Liver (tissue), 9 donors: Measurements from ENCODE around the gene UBE2D2. TPM values are rescaled to one million over a fixed set of nuclear protein-coding genes. Genes with fewer than 3 reads are reported as not detected.
A peak's percentile ranks its signal among the peaks of the same experiment; 100 is the strongest.

Experiments used
- DNase-seq: peaks from one replicate; pipeline ENCODE4 v3.0.0-alpha.2; 2017; ENCODE audit warnings: low spot score
- H3K27ac ChIP-seq, 2 donors: one replicate each; pipeline ENCODE4 v1.7.0; 2013; ENCODE audit warnings: inconsistent platforms in 2 of 2, low read length in 2 of 2, control low read depth in 1 of 2, low read depth in 1 of 2, mild to moderate bottlenecking in 1 of 2
- H3K27me3 ChIP-seq, 4 donors: one replicate each; pipeline versions ENCODE4 v1.6.1 to v1.7.0; 2013; ENCODE audit warnings: low read length in 3 of 4, inconsistent platforms in 1 of 4, mild to moderate bottlenecking in 1 of 4, moderate library complexity in 1 of 4; ENCODE audit not compliant: control insufficient read depth in 4 of 4, insufficient read depth in 4 of 4
- H3K36me3 ChIP-seq, 4 donors: one replicate each; pipeline versions ENCODE4 v1.6.1 to v1.7.0; 2013; ENCODE audit warnings: low read length in 3 of 4, mild to moderate bottlenecking in 3 of 4, low read depth in 1 of 4, moderate library complexity in 1 of 4; ENCODE audit not compliant: control insufficient read depth in 4 of 4, insufficient read depth in 3 of 4
- H3K4me1 ChIP-seq, 4 donors: one replicate each; pipeline versions ENCODE4 v1.6.1 to v1.7.0; 2013; ENCODE audit warnings: low read length in 3 of 4, mild to moderate bottlenecking in 3 of 4, moderate library complexity in 1 of 4; ENCODE audit not compliant: control insufficient read depth in 4 of 4, insufficient read depth in 4 of 4
- H3K4me3 ChIP-seq, 3 donors: one replicate each; pipeline versions ENCODE4 v1.6.1 to v1.7.0; 2013; ENCODE audit warnings: low read length in 3 of 3, control low read depth in 1 of 3, low read depth in 1 of 3, mild to moderate bottlenecking in 1 of 3
- H3K9ac ChIP-seq, 2 donors: one replicate each; pipeline ENCODE4 v1.7.0; 2013; ENCODE audit warnings: low read length in 2 of 2, mild to moderate bottlenecking in 2 of 2, moderate library complexity in 2 of 2, control low read depth in 1 of 2, low read depth in 1 of 2
- H3K9me3 ChIP-seq, 4 donors: one replicate each; pipeline versions ENCODE4 v1.6.1 to v1.7.0; 2013; ENCODE audit warnings: low read length in 3 of 4; ENCODE audit not compliant: control insufficient read depth in 4 of 4
- ATF3 ChIP-seq: IDR thresholded peaks from 2 replicates; pipeline ENCODE4 v1.6.1; 2016; ENCODE audit warnings: antibody characterized with exemption
- CTCF ChIP-seq: fragments of 150-350 bp; IDR thresholded peaks from 2 replicates; pipeline ENCODE4 v1.5.1; 2017; ENCODE audit warnings: improper control_type of control experiment, low read depth, low read length; ENCODE audit not compliant: missing input control
- EGR1 ChIP-seq, 2 donors: IDR thresholded peaks; 2 replicates each; pipeline ENCODE4 v1.6.1; 2016 to 2018; ENCODE audit warnings: antibody characterized with exemption in 2 of 2, low read depth in 2 of 2
- FOXA1 ChIP-seq: IDR thresholded peaks from 2 replicates; pipeline ENCODE4 v1.6.1; 2016; ENCODE audit warnings: antibody characterized with exemption
- FOXA2 ChIP-seq: IDR thresholded peaks from 2 replicates; pipeline ENCODE4 v1.6.1; 2016; ENCODE audit warnings: antibody characterized with exemption
- HNF4A ChIP-seq, 2 donors: conservative IDR thresholded peaks; 2 replicates each; pipeline ENCODE4 v1.6.1; 2016; ENCODE audit warnings: antibody characterized with exemption in 2 of 2, mild to moderate bottlenecking in 2 of 2
- HNF4G ChIP-seq: IDR thresholded peaks from 2 replicates; pipeline ENCODE4 v1.6.1; 2016; ENCODE audit warnings: antibody characterized with exemption
- JUND ChIP-seq, 2 donors: IDR thresholded peaks; 2 replicates each; pipeline ENCODE4 v1.6.1; 2016; ENCODE audit warnings: antibody characterized with exemption in 2 of 2
- MAX ChIP-seq: IDR thresholded peaks from 2 replicates; pipeline ENCODE4 v1.6.1; 2016; ENCODE audit warnings: antibody characterized with exemption
- NR2F2 ChIP-seq: IDR thresholded peaks from 2 replicates; pipeline ENCODE4 v1.6.1; 2016; ENCODE audit warnings: antibody characterized with exemption
- RAD21 ChIP-seq, 2 donors: IDR thresholded peaks; 2 replicates each; pipeline ENCODE4 v1.6.1; 2016; ENCODE audit warnings: antibody characterized with exemption in 2 of 2, mild to moderate bottlenecking in 2 of 2
- REST ChIP-seq: IDR thresholded peaks from 2 replicates; pipeline ENCODE4 v1.6.1; 2016; ENCODE audit warnings: antibody characterized with exemption, mild to moderate bottlenecking
- RXRA ChIP-seq, 2 donors: IDR thresholded peaks; 2 replicates each; pipeline ENCODE4 v1.6.1; 2017 to 2018; ENCODE audit warnings: antibody characterized with exemption in 2 of 2, mild to moderate bottlenecking in 1 of 2
- SP1 ChIP-seq: IDR thresholded peaks from 2 replicates; pipeline ENCODE4 v1.6.1; 2018; ENCODE audit warnings: antibody characterized with exemption, mild to moderate bottlenecking
- TAF1 ChIP-seq: conservative IDR thresholded peaks from 2 replicates; pipeline ENCODE4 v1.6.1; 2016; ENCODE audit warnings: antibody characterized with exemption, mild to moderate bottlenecking
- YY1 ChIP-seq: IDR thresholded peaks from 2 replicates; pipeline ENCODE4 v1.6.1; 2016; ENCODE audit warnings: antibody characterized with exemption, mild to moderate bottlenecking
- WGBS: extraction: QIAGEN DNeasy Blood & Tissue Kit; methylation state at CpG from one replicate; pipeline ENCODE4 v1.1.7; 2013; 5-methylcytosine and 5-hydroxymethylcytosine counted together
- polyA plus RNA-seq, 2 donors: library from polyadenylated mRNA; stranded (reverse) in 1 of 2; unstranded in 1 of 2; fragments of 200-250 nt in 1 of 2; fragments of >200 nt in 1 of 2; fragmentation: Nextera tagmentation in 1 of 2; extraction: Ambion mirVana in 1 of 2; gene quantifications; one replicate each; pipeline versions ENCODE4 v1.2.1 to v1.2.3, GENCODE V29; 2013 to 2015
- total RNA-seq, 2 donors: library from RNA; depleted of rRNA; stranded (reverse); fragments of >200 nt; gene quantifications; one replicate each; pipeline ENCODE4 v1.2.3, GENCODE V29; 2014
- donor health status: healthy.
- donor health status: healthy.
- donor health status: healthy.
- donor health status: healthy.
- donor health status: healthy.

The UBE2D2 gene
- total and polyA plus RNA-seq, 4 donors, result 17.0 to 53.6 (median 41.4) TPM

- TF ChIP-seq FOXA1 (peak; percentile 15), TAF1 (peak; percentile 24)
Measured at GRCh38 chr5:139655727-139656271, 94.7 kb downstream of the UBE2D2 start (continued).

- 53% methylated on average over 12 of the region's 12 CpGs for WGBS
- Histone ChIP-seq H3K27me3 (no peaks in the 10 kb centered on the region), H3K36me3 (no peaks in the 10 kb centered on the region), H3K4me3 (no peak overlapping the region), H3K9me3 (no peaks in the 10 kb centered on the region), H3K27ac (peak overlapping the region; percentile 75 to 77), H3K4me1 (peaks cover 74 to 95% (median 87%) of the 10 kb centered on the region in 4 donors), H3K9ac (peak overlapping the region in 1 of 2 donors; percentile 30)
- DNase-seq, result no peak
- TF ChIP-seq JUND (IDR thresholded peaks at IDR 0.05) (no peak), RXRA (IDR thresholded peaks at IDR 0.05) (no peak), ATF3 (no peak), HNF4A (conservative IDR thresholded peaks at IDR 0.05) (no peak), REST (no peak), EGR1 (IDR thresholded peaks at IDR 0.05; ENCODE audit: low read depth in 2 of 2) (no peak), YY1 (no peak), MAX (no peak), FOXA2 (no peak), NR2F2 (no peak), SP1 (no peak), HNF4G (no peak), TAF1 (no peak), CTCF (no peak), RAD21 (IDR thresholded peaks at IDR 0.05) (no peak)
Measured at GRCh38 chr5:139657363-139658321, 96.5 kb downstream of the UBE2D2 start.
